Smooth muscle cell (in vitro differentiated cells): ENCODE measurements around the gene TP53I13. TPM values are rescaled to one million over a fixed set of nuclear protein-coding genes. Genes with fewer than 3 reads are reported as not detected.

ENCODE experiments used
- DNase-seq: peaks from one replicate; lab custom pipeline; 2025; ENCODE audit not compliant: unreplicated experiment; lab: John Stamatoyannopoulos, UW
- H2AFZ ChIP-seq: fragments of 200-600 bp; sonication (generic); 2 replicates; pipeline ENCODE4 v1.6.0; 2016; ENCODE audit warnings: antibody characterized with exemption, low read depth, mild to moderate bottlenecking
- H3F3A ChIP-seq: fragments of 200-600 bp; sonication (generic); 2 replicates; pipeline ENCODE4 v1.6.0; 2017; ENCODE audit warnings: antibody characterized with exemption, low read depth
- H3K27ac ChIP-seq: fragments of 200-600 bp; sonication (generic); 2 replicates; pipeline ENCODE4 v1.5.1; 2016; ENCODE audit warnings: low read depth, mild to moderate bottlenecking
- H3K27me3 ChIP-seq: fragments of 200-600 bp; sonication (generic); 2 replicates; pipeline ENCODE4 v1.6.1; 2016; ENCODE audit warnings: low read depth, mild to moderate bottlenecking
- H3K36me3 ChIP-seq: fragments of 200-600 bp; sonication (generic); 2 replicates; pipeline ENCODE4 v1.5.1; 2016; ENCODE audit warnings: low read depth
- H3K4me1 ChIP-seq: fragments of 200-600 bp; sonication (generic); 2 replicates; pipeline ENCODE4 v1.5.1; 2016; ENCODE audit warnings: low read depth
- H3K4me2 ChIP-seq: fragments of 200-600 bp; sonication (generic); 2 replicates; pipeline ENCODE4 v1.6.0; 2016; ENCODE audit warnings: mild to moderate bottlenecking
- H3K4me3 ChIP-seq: fragments of 200-600 bp; sonication (generic); 2 replicates; pipeline ENCODE4 v1.5.1; 2016; ENCODE audit warnings: mild to moderate bottlenecking
- H3K79me2 ChIP-seq: fragments of 200-600 bp; sonication (generic); 2 replicates; pipeline ENCODE4 v1.6.0; 2016; ENCODE audit warnings: low read depth, mild to moderate bottlenecking
- H3K9ac ChIP-seq: fragments of 200-600 bp; sonication (generic); 2 replicates; pipeline ENCODE4 v1.6.0; 2016; ENCODE audit warnings: low read depth
- H3K9me3 ChIP-seq: fragments of 200-600 bp; sonication (generic); replicated peaks from 2 replicates; pipeline ENCODE4 v1.5.1; 2016; ENCODE audit warnings: low read depth
- H4K20me1 ChIP-seq: fragments of 200-600 bp; sonication (generic); 2 replicates; pipeline ENCODE4 v1.6.0; 2016; ENCODE audit warnings: low read depth
- WGBS: methylation state at CpG from one replicate; pipeline ENCODE4 v1.1.7; 2016; ENCODE audit warnings: low lambda C conversion rate; 5-methylcytosine and 5-hydroxymethylcytosine counted together
- polyA plus RNA-seq: library from polyadenylated mRNA; unstranded; fragments of >200 nt; fragmentation: Nextera tagmentation; extraction: Ambion mirVana; gene quantifications from 2 replicates; pipeline ENCODE4 v1.2.1, GENCODE V29; 2016
- total RNA-seq: library from RNA; depleted of rRNA; stranded (reverse); fragments of >200 nt; gene quantifications from 2 replicates; pipeline ENCODE4 v1.2.3, GENCODE V29; 2014
- TF ChIP-seq, protein P1 (sequence below): fragments of 200-600 bp; sonication (generic); IDR thresholded peaks from 2 replicates; pipeline ENCODE4 v1.5.1; 2017; ENCODE audit warnings: borderline replicate concordance, mild to moderate bottlenecking, antibody characterized with exemption; ENCODE audit not compliant: insufficient read depth, poor library complexity, severe bottlenecking

Gene TP53I13
- total and polyA plus RNA-seq, 2 experiments from 2014 or later, result 50.7 to 105 TPM

DNA sequence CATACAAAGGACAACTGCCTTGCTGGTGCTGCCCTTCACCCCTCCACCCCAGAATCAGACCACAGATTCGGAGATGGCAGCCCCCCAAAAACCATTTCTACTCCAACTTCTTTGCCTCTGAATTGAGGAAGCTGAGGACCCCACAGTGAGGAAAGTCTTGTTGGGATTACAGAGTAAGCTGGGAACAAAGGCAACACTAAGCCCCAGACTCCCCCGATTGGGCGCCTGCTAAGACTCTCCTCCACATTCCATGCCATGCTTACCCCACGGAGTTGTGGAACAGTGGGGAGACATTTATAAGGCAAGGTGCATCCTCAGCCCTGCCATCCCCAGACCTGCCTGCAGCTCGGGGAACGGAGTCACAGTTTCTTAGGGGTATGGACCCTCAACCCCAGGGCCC is 19.1 kb downstream of the TP53I13 start:
- TF ChIP-seq, protein P1, sequence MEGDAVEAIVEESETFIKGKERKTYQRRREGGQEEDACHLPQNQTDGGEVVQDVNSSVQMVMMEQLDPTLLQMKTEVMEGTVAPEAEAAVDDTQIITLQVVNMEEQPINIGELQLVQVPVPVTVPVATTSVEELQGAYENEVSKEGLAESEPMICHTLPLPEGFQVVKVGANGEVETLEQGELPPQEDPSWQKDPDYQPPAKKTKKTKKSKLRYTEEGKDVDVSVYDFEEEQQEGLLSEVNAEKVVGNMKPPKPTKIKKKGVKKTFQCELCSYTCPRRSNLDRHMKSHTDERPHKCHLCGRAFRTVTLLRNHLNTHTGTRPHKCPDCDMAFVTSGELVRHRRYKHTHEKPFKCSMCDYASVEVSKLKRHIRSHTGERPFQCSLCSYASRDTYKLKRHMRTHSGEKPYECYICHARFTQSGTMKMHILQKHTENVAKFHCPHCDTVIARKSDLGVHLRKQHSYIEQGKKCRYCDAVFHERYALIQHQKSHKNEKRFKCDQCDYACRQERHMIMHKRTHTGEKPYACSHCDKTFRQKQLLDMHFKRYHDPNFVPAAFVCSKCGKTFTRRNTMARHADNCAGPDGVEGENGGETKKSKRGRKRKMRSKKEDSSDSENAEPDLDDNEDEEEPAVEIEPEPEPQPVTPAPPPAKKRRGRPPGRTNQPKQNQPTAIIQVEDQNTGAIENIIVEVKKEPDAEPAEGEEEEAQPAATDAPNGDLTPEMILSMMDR, result no peak
- Histone ChIP-seq H4K20me1 (peaks cover 58% of the 10 kb centered on the region), H3F3A (peaks cover 6% of the 10 kb centered on the region), H3K9me3 (no peaks in the 10 kb centered on the region), H2AFZ (no peak overlapping the region), H3K9ac (no peak overlapping the region), H3K4me3 (no peak overlapping the region), H3K4me1 (peaks cover 42% of the 10 kb centered on the region), H3K27ac (no peak overlapping the region), H3K36me3 (no peaks in the 10 kb centered on the region), H3K79me2 (peaks cover 47% of the 10 kb centered on the region), H3K27me3 (no peaks in the 10 kb centered on the region), H3K4me2 (peak overlapping the region; percentile 89)
- DNase-seq, result no peak
- 90% methylated on average over 6 of the region's 6 CpGs for WGBS

DNA sequence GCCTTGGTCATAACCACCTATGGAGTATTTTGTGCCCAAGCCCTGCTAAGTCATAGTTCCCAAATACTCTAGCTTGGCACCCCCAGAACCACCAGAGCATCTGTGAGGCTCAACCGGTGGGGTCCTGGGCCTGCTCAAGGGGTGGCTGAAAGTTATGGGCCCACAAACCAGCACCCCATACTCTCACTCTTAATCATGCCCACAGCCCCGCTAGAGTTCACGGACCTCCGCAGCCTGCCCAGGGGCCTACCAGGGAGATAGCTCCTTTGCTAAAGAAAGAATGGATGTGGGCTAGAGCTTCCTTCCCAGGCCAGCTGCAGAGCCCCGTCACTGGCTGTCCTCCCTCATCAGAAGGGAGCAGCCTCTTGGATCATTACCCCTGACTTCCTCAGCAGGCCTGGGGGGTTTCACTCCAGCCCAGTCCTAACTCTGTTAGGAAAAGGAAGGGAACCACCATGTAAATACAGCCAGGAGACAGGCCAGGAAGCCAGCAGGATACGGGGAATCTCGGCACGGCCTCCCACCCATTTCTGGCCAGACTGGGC is 19.6 kb downstream of the TP53I13 start:
- TF ChIP-seq, protein P1, result no peak
- no peak for DNase-seq
- no peak overlapping the region for H2AFZ ChIP-seq
- H4K20me1 ChIP-seq, result peaks cover 58% of the 10 kb centered on the region
- peak overlapping the region; percentile 89 for H3K4me2 ChIP-seq
- no peaks in the 10 kb centered on the region for H3K9me3 ChIP-seq
- WGBS, result 44% methylated on average over 8 of the region's 8 CpGs
- peaks cover 6% of the 10 kb centered on the region for H3F3A ChIP-seq
- H3K79me2 ChIP-seq, result peaks cover 45% of the 10 kb centered on the region
- no peaks in the 10 kb centered on the region for H3K27me3 ChIP-seq
- H3K4me3 ChIP-seq, result peak overlapping the region; percentile 58
- H3K27ac ChIP-seq, result no peak overlapping the region
- H3K4me1 ChIP-seq, result peaks cover 42% of the 10 kb centered on the region
- H3K9ac ChIP-seq, result peak overlapping the region; percentile 23
- H3K36me3 ChIP-seq, result no peaks in the 10 kb centered on the region

DNA sequence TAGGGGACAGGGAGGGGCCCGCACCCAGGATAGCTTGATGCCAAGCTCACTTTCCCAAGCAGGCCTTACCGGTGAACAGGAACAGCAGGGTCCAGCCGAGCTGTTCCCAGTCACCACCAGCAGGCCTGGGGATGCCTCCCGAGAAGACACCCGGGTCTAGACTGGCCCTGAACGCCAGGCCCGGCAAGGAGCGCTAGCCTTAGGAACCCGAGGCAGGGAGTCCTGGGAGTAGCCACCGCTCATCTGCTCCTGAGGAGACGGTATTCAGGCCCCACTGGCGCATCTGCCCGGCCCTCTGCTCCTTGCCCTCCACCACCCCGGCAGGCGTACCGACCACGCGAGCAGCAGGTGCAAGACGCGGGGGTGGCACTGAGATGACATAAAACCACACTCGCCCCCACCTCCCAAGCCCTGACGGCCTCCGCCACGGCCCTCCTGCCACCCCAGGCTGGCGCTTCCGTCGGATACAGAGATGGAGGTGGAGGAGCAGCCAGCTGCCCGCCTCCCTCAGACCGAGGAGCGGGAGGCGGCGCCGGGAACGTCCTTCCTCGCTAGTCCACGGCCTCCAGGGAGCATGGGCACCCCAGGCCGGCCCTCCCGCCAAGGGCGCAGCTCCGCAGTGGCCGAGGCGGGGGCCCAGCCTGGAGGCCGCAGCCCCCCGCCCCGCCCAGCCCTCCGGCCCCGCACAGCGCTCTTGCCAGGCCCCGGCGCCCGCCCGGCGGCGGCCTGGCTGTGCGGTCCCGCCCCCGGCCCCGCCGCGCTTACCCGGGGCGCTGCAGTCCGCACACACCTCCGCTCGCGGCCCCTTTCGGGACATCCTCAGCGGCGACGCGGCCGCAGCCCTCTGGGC is 20.3 kb downstream of the TP53I13 start:
- H3K36me3 ChIP-seq, result no peaks in the 10 kb centered on the region
- no peaks in the 10 kb centered on the region for H3K27me3 ChIP-seq
- WGBS, result 3% methylated on average over 30 of the region's 72 CpGs
- peaks cover 39% of the 10 kb centered on the region for H3K79me2 ChIP-seq
- peak overlapping the region; percentile 89 for H3K4me2 ChIP-seq
- H3K9me3 ChIP-seq, result no peaks in the 10 kb centered on the region
- H2AFZ ChIP-seq, result no peak overlapping the region
- no peak for DNase-seq
- H3K9ac ChIP-seq, result peak overlapping the region; percentile 23
- peak overlapping the region; percentile 58 for H3K4me3 ChIP-seq
- H3F3A ChIP-seq, result peaks cover 6% of the 10 kb centered on the region
- peaks cover 43% of the 10 kb centered on the region for H3K4me1 ChIP-seq
- no peak overlapping the region for H3K27ac ChIP-seq
- peaks cover 52% of the 10 kb centered on the region for H4K20me1 ChIP-seq
- TF ChIP-seq, protein P1, result no peak
